ENCODE measurements around the gene TMEM158. TPM values are rescaled to one million over a fixed set of nuclear protein-coding genes. Genes with fewer than 3 reads are reported as not detected.

Gene TMEM158
- total and polyA plus RNA-seq, 2 of the 8 experiments (the other 6 are each of a cell fraction or from before 2014, with no cell fraction given), result 6.8 to 30.3 TPM

DNA sequence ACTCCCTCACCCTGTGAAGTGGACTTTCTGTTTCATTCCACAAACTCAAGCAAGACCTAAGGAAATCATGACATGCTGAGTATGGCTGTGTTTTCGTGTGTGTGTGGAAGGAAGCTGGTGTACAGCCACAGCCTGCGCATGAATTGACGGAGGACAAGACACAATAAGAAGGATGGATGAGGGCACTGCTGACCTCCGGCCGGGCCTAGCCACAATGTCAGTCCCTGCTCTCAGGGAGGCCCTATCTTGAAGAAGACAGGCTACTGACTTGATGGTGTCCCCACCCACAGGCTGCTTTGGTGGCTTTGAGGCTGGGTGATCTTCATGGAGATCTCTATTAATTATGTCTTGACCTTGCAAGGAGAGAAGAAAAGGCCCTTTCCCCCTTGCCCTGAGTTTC lies 40.6 kb downstream of the TMEM158 start (continued):
- TF ChIP-seq CHD2 (IDR thresholded peaks at IDR 0.05; ENCODE audit: low read length) (no peak), TCF12 (IDR thresholded peaks at IDR 0.05; ENCODE audit: low read depth, low read length) (no peak), SIN3A (conservative IDR thresholded peaks at IDR 0.05 in 1 of 2, IDR thresholded peaks at IDR 0.05 in 1 of 2; ENCODE audit: low read depth in 1 of 2, low read length in 2 of 2) (no peak), FOSL1 (IDR thresholded peaks at IDR 0.05; ENCODE audit: insufficient read depth, low read depth, low read length) (no peak), BRCA1 (IDR thresholded peaks at IDR 0.05; ENCODE audit: low read depth, low read length) (no peak)

Data from H1 (cell line).